Fibroblast of skin of left quadriceps (primary cell): ENCODE results near the gene MED25.

Experiments used
- DNase-seq, 2 experiments: peaks; one replicate each; pipeline ENCODE4 v3.0.0-alpha.2; 2013; ENCODE audit warnings: low read depth in 2 of 2

The MED25 gene

GRCh38 chr19:49858088-49858985, 40.2 kb downstream of the MED25 start:
- DNase-seq, result no peak

DNA sequence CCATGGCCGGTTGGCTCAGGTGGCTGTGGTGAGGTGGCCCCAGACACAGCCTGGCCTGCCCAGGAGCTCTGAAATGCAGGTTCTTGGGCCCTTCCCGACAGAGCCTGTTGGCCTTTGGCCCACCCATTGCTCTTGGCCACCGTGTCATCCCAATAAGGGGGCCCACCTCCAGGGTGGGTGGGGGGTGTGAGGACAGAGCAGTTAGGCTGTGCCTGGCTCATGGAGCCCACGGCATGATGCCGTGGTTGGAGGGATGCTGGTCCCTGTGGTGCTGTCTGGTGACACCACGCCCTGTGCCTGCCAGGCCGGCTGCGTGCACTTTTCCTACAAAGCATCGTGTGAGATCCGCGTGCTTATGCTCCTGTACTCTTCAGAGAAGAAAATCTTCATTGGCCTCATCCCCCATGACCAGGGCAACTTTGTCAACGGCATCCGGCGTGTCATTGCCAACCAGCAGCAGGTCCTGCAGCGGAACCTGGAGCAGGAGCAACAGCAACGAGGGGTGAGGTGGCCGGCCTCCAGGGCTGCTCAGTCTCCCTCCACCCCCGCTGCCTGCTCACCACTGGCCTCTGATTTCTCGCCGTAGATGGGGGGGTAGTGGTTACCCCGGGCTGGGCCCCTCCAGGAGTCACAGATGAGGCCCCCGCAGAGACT, 41.7 kb downstream of the MED25 start:
- DNase-seq, result no peak

DNA sequence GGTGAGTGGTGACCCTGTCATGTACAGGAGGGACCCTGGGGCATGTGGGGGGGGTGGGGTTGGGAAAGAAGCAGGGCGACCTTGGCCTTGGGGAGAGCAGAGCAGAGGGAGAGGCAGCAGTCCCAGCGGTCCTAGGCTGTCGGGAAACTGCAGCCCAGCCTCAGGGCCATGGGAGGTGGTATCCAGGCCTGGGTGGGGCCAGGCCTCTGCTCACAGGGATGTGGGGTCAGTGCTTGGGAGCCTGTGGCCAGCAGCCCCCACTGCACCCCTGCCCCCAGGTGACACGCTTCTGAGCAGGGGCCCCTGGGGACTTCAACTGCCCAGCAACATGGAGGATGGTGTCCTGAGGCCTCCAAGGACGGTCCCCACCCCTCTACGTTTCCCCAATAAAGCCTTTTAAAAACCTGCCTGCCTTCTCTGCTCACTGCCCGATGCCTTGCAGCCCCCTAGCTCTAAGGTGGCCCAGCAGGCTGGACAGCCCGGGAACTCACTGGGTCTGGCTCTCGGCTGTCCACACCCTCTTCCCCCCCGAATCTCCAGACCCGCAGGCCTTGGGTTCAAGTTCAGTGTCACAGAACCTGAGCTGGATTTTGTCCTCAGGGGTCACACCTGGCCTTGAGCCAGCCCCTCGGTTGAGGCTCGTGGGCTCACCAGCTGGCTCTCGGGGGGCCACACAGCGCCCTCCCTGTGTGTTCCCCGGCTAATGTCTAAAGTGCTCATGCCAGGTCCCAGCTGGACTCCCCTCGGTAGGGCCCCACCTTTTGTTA, 42.4 kb downstream of the MED25 start:
- no peak for DNase-seq

DNA sequence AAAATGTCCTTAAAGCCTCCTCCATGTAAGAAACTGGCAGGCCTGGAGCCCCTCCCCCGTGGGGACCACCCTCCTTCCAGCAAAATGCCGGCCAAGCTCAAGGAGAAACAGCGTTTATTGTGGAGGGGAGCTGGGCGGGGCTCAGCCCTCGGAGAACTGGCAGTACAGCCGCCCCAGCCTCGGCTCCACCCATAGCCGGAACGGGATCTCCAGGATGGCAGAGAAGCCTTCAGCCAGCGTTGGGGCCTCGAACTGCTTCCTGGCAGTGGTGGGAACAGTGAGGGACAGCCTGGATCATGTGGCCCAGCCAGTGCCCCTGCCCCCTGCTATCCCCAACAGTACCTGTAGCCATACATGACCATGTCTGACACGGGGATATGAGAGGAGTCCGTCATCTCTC, 43.0 kb downstream of the MED25 start:
- no peak for DNase-seq

DNA sequence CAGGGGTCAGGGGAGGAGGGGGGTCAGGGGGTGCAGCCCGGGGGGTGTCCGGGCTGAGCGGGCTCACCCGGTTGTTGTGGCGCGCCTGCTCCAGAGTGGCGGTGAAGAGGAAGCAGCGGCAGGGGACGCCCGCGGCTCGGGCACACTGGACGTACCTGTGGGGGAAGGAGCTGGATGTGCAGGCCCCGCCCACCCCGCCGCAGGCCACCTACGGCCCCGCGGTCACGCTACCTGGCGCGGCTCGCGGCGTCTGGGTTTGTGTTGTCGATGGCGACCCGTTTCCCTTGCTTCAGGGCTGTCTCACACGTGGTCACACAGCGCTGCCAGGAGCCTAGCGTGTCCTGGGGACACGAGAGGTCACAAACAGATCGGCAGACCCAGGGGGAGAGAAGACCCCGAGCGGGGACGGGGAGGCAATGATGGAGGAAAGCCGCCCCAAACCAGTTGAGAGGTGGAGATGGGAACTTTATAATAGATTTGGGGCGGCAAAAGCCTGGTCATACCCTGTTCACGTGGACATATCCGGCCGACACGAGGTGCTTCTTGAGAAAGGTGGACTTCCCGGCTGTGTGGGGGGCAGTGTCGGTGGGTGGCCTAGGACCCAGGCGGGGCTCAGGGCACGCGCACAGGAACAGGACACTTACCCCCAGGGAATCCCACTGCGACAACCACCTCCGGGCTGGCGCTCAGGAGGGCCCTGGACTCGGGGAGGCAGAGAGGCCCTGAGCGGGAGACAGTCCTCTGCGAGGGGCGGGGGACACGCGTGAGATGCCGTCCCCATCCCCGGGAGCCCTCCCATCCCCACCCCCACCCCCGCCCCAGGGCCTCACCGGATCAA, 43.7 kb downstream of the MED25 start:
- no peak for DNase-seq

DNA sequence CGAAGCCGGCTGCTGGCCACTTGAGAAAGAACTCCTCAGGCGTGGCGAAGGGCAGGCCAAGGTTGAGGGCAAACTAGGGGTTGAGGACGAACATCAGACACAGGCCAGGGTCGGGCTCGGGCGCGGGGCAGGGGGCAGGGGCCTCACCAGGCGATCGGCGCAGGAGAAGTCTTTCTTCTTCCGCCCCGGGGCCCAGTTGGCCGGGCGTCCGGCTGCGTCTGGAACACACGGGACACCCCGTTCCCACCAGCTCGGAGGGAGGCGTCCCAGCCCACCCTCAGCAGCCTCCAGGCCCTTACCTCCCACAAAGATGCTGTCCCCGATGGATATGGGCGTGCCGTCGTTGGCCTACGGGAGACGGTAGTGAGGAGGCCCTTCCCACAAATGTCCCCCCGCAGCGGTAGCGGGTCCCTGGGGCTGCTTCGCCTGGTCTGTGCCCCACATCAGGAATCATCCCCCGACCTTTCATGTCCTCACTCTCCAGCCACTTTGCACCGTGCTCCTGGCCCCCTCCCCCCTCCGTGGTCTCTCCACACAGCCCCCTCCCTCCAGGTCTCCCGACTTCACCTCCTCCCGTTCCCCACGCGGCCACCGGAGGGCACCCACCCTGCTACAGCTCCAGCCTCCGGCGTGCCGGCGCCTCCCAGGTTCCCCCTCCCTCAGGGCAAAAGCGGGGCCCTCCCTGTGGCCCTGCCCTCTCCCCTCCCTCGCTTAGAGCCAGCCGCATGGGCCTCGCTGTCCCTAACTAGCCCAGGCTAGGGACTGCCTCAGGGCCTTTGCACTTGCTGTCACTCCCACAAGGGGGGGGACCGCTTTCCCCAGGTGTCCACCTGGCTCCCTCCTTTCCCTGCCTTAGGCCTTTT, 44.5 kb downstream of the MED25 start:
- DNase-seq, result no peak

DNA sequence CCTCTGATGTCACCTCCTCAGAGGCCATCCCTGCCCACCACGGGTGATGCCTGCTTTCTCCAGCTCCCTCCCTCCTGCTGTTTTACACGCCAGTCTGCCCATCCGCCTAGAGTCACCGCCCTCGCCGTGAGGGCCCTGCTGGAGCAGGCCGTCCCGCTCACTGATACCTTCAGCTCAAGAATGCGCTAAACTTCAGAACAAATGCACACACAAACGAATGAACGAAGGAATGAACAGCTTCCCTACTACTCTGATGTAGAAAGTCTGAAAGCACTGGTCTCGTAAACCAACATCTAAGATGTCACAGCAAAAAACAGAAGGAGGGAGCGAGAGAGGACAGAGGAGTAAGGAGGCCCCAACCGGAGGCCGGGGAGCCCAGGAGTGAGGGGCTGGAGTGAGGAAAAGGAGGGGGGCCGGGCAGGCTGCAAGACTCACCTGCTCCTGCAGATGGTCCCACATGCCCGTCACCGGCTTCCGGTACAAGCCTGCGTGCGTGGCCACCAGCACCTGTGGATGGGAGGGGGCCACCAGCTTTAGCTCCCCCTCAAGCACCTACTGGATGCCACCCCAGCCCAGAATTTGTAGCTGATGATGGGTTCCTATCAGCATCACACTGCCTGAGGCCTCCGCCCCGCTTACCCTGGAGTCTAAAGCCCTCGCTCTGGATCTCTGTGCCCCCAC, 45.3 kb downstream of the MED25 start:
- DNase-seq, result no peak

DNA sequence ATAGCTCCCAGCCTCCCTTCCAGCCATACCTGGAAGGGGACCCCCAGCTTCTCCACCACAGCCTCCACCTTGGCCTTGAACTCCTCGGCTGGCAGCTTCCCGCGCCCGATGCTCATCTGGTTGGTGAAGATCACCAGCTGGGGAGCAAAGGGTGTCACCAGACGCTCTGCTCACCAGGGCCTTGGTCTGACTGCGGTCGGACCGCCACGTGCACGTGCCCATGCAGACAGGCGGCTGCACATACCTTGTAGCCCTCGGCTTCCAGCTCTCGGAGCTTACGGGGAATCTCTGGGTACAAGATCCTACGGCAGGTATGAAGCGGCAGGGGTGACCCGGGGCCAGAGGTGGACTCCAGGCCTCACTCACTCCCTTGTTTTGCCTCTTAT, 45.8 kb downstream of the MED25 start:
- no peak for DNase-seq

DNA sequence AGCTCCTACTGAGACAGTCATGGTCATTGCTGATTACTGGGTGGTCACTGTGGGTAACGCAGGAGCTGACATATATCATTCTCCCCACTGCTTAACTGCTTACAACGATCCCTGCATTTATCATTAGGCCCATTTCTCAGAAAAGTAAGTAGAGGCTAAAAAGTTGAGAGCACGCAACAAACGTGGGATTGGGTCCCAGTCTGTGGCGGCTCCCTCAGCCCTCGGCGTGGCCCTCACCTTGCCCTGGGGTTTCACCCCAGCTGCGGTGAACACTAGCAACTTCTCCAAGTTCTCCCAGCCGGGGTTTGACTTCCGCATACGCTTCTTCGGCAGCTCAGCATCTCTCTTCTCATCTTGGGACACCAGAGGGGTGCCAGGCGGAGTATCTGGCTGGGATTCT, 46.8 kb downstream of the MED25 start:
- no peak for DNase-seq

GRCh38 chr19:49866933-49867782, 49.1 kb downstream of the MED25 start, which contains the start of gene PNKP:
PNKP (minus strand) TSS chr19:49867576; CDS start chr19:49867204, 372 bp downstream.
- DNase-seq, result peak; percentile 59 to 66

- no peak for DNase-seq
Measured at GRCh38 chr19:49869009-49869483, 51.0 kb downstream of the MED25 start.

- DNase-seq, result peak; percentile 100
Measured at GRCh38 chr19:49869484-49870308, 51.6 kb downstream of the MED25 start.

DNA sequence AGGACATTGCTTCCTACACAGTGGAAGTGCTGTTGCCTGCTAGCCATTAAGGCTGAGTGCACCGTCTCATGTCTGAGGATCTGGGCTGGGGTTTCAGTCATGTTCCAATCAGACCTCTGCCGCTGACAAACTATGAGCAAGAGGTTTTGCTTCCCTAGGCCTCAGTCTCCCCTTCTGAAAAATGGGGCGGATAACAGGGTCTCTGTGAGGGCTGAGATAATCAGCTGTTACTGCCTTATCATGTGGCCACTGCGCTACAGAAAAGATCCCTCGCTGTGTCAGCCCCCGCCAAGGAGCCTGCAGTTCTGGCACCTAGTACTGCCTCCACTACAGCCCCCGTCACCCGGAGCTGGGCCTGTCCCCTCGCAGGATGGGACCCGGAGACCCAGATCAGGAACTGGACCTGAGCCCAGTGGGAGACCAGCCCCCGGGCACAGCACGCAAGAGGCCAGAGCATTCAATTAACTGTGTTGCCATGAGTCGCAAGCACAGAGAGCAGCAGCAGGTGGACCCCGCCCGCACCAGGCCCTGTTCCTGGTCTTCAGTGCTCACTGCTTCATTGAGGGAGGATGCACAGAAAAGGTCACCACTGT, 52.3 kb downstream of the MED25 start:
- no peak for DNase-seq

- no peak for DNase-seq
Measured at GRCh38 chr19:49871349-49871985, 53.4 kb downstream of the MED25 start.

DNA sequence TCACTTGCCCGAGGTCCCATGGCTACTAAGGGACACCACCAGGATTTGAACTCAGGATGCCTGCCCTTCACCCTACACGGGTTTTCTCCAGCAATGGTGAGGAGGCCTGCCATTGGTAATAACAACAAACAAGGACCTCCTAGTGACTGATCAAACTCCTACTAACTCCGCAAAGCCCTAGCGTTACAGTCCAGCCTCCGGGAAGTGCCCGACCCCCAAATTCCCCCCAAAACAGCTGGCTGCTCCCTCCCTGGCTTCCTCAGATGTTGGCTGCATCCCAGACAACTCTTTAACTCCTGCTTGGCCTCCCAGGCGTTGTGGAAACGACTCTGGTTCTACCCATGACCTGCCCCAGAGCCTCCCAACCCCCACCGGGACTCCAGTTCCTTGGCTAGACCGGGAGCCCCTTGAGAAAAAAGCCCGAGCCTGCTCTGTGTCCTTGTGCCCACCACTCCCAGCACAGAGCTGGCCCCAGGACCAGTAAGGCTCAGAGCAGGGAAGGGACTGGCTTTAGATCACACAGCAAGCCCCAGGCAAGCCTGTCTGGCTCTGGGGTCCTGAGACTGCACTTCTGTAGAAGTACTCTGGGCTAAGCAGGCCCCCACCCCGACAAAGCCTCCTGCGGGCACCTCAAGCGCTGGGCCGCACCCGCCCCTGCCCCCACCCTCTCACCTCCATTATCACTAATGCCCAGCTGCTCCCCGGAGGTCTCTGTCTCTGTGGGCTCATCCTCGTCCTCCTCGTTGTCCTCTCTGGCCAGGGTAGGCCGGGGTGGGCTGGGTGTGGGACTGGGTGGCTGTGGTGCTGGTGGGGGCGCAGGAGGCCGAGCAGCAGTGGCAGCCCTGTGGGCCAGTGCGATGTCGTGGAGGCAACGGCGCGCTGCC, 54.4 kb downstream of the MED25 start:
- DNase-seq, result no peak

DNA sequence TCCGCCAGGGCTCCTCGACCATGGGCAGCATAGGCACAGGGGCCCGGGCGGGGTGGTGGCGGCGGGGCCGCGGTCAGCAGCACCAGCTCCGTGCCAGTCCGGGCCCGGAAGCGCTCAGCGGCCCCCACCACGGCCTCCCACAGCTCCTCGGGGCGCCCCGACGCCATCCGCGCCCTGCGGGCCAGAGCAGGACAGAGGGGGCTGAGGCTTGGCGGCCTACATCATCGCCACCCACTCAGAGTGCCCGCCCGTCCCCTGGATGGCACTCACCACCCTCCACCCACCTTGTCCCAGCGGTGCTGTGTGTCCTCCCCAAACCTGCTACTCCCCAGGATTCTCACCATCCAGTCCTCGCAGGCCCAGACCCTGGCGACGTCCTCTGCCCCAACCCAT, 55.0 kb downstream of the MED25 start:
- DNase-seq, result no peak
